GM12875 (cell line): ENCODE data around the gene DMPK.
A peak's percentile ranks its signal among the peaks of the same experiment; 100 is the strongest.

ENCODE experiments used
- H3K4me3 ChIP-seq: one replicate; pipeline ENCODE4 v1.5.1; 2011; ENCODE audit warnings: low read depth, low read length, control low read depth
- CTCF ChIP-seq: IDR thresholded peaks from 2 replicates; pipeline ENCODE4 v1.5.1; 2011; ENCODE audit warnings: low read depth, mild to moderate bottlenecking, control low read depth, inconsistent platforms, low read length, moderate library complexity, borderline replicate concordance; ENCODE audit not compliant: insufficient read depth

Gene DMPK

GRCh38 chr19:45780146-45780447 is 2.2 kb downstream of the DMPK start:
- H3K4me3 ChIP-seq: no peak overlapping the region
- no peak for TF ChIP-seq CTCF

- no peak overlapping the region for H3K4me3 ChIP-seq
Measured at GRCh38 chr19:45779231-45780145, 2.8 kb downstream of the DMPK start.

GRCh38 chr19:45778010-45778661 is 4.2 kb downstream of the DMPK start:
- H3K4me3 ChIP-seq: no peak overlapping the region
- no peak for TF ChIP-seq CTCF

More at GRCh38 chr19:45779231-45780145, 2.8 kb downstream of the DMPK start:
- peak; percentile 84 for TF ChIP-seq CTCF

- TF ChIP-seq CTCF: no peak
- H3K4me3 ChIP-seq: no peak overlapping the region
Measured at GRCh38 chr19:45777395-45777961, 4.8 kb downstream of the DMPK start.

- no peak overlapping the region for H3K4me3 ChIP-seq
- TF ChIP-seq CTCF: peak; percentile 31; the same call in 1 of the 2 replicates
Measured at GRCh38 chr19:45774765-45775164, 7.5 kb downstream of the DMPK start.

- no peak overlapping the region for H3K4me3 ChIP-seq
- no peak for TF ChIP-seq CTCF
Measured at GRCh38 chr19:45773384-45773783, 8.9 kb downstream of the DMPK start.
